CD4-positive, alpha-beta T cell treated with Interleukin-21 for 1 hour (primary cell): Measurements from ENCODE around the gene OSBPL8.

Source experiments
- DNase-seq: peaks from one replicate; pipeline ENCODE4 v3.0.0-alpha.2; 2020

OSBPL8 gene, protein sequence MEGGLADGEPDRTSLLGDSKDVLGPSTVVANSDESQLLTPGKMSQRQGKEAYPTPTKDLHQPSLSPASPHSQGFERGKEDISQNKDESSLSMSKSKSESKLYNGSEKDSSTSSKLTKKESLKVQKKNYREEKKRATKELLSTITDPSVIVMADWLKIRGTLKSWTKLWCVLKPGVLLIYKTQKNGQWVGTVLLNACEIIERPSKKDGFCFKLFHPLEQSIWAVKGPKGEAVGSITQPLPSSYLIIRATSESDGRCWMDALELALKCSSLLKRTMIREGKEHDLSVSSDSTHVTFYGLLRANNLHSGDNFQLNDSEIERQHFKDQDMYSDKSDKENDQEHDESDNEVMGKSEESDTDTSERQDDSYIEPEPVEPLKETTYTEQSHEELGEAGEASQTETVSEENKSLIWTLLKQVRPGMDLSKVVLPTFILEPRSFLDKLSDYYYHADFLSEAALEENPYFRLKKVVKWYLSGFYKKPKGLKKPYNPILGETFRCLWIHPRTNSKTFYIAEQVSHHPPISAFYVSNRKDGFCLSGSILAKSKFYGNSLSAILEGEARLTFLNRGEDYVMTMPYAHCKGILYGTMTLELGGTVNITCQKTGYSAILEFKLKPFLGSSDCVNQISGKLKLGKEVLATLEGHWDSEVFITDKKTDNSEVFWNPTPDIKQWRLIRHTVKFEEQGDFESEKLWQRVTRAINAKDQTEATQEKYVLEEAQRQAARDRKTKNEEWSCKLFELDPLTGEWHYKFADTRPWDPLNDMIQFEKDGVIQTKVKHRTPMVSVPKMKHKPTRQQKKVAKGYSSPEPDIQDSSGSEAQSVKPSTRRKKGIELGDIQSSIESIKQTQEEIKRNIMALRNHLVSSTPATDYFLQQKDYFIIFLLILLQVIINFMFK

DNA sequence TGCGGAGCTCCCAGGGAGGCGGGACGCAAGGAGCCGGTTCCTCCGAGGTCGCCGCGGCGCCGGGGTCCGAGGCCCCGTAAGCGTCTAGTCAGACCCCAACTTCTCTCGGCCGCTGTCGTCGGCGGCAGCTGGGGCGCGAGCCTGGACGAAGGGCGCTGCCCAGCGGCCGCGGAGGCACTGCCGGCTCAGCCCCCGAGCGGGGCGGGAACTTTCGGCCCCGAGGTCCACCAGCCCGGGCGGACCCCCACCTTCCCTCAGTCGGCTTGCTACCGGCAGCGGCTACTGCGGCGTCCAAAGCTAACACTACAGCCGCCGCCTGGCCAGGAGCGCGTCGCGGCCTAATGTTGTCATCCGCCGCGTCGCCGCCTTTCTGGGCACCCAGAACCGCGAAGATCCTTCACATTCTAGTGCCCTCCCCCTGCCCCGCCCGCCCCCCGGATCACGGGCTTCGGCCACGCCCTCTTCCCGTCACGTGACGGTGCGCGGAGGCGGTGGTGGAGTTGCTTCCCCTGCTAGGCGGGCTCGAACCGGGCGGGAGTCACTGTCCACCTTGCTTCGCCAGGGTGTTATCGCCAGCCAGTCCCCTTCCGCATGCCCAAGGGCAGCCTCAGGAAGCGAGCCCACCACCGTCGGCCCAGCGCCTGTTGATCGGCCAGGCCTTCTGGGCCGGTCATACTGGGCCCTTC lies at the start of gene OSBPL8:
TSS of gene OSBPL8 (minus strand) at position 372 of the 686 bp plus-strand sequence. CDS start 72,220 bp downstream, outside the sequence.
- peak; percentile 95 for DNase-seq

DNA sequence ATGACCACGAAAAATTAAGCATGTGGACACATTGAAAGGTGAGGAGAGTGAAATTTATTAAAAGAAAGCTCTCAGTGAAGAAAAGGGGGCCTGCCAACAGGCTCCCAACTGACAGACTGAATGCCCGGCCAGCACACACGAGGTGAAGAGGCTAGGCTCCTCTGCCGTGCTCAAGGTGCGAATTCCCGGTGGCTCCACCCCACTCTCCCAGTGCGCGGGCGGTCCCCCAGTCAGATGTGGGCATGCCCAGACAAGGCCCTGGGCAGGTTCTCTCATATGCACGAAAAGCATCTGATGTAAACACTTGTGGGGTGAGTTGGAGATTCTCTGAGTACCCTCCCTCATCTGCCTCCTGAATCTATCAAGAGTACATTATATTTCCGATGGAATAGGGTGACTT lies 48.5 kb upstream of the OSBPL8 start:
- no peak for DNase-seq

GRCh38 chr12:76595056-76595455 lies 35.5 kb upstream of the OSBPL8 start:
- no peak for DNase-seq

DNA sequence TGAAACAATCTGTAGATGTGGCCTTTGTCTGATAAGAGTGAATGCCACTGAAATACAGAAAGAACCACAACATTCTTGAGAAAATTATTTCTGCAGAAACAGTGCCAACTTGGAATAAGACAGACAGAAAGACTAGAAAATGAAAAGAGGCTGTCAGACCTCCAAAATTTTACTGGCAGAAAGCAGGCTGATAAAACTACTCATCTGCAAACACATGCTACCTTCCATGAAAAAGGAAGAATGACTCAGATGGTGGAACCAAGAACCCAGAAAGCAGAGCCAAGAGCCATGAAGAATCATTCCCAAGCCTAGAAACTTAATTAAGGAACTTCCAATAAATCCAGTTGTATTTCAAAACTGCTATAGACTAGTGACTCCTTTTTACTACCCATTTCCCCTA lies 31.9 kb upstream of the OSBPL8 start:
- DNase-seq = no peak

DNA sequence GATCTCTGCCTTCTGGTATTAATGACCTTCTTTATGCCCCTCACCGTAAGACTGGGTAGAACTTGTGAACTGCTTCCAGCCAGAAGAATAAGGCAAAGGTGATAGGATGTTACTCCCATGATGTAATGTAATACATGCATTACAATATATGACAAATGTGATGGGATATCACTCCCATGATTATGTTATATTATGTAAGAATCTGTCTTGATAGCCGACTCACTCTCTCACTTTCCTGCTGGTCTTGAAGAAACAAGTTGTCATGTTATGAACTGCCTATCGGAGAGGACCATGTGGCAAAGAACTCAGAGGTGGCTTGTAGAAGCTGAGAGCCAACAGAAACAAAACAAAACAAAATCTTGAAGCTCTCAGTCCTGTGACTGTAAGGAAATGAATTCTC lies 30.6 kb upstream of the OSBPL8 start:
- DNase-seq = no peak

GRCh38 chr12:76588881-76589565 lies 29.5 kb upstream of the OSBPL8 start:
- peak; percentile 11 for DNase-seq

DNA sequence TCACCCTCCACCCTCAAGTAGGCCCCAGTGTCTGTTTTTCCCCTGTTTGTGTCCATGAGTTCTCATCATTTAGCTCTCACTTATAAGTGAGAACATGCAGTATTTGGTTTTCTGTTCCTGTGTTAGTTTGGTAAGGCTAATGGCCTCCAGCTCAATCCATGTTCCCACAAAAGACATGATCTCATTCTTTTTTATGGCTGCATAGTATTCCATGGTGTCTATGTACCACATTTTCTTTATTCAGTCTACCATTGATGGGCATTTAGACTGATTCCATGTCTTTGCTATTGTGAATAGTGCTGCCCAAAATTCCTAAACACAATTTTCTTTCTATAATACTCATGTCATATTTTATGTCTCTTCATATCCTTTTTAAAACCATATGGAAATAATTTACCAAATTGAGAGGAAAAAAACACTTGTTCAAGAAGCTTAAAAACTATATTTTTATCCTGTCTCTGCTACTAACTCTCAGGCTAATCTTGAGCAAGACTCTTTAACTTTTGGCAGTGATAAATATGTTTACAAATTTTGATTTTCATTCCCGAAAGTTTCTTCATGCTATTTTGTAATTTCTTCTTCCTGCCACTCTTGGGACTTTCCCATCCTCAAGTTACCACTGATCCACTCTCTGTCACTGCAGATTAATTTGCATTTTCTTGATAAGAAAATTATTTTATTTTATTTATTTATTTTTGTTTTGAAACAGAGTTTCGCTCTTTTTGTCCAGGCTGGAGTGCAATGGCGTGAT lies 28.0 kb upstream of the OSBPL8 start:
- no peak for DNase-seq

DNA sequence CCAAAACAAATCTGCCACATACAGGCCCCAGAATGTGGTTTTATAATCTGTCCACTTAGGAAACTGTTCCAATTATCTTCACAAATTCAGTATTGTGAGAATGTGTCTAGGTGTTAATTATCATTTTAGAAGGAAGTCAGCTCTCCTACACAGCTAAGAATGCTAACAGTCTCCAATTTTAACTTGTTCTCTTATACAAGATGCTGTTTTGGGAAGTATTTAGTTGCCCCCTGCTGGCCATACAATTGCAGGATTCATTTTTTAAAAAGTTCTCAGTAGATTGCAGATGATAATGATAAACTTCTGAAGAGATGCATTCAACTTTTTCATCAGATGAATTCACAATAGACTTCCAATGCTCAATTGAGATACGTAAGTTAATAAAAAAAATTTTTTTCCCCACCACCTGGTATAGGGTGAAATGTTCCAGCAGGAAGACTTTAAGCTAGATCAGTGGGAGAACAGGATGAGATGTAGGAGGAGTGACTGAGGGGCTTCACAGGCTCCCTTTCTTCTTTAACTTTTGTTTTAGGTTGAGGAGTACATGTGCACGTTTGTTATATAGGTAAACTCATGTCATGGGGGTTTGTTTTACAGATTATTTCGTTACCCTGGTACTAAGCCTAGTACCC lies 27.3 kb upstream of the OSBPL8 start:
- DNase-seq = peak; percentile 67

DNA sequence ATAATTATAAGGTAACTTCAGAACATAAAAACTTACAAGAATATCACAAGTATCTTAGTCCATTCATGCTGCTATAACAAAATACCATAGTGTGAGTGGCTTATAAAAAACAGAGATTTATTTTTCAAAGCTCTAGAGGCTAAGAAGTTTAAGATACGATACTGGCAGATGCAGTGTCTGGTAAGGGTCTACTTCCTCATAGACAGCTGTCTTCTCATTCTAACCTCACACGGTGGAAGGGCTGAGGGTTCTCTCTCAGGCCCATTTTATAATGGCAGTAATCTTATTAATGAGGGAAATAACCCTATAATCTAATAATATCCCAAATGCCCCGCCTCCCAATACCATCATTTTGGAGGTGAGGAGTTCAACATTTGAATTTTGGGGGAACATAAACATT lies 23.7 kb upstream of the OSBPL8 start:
- no peak for DNase-seq

GRCh38 chr12:76573840-76574373 lies 14.3 kb upstream of the OSBPL8 start:
- DNase-seq = no peak

GRCh38 chr12:76571256-76571655 lies 11.7 kb upstream of the OSBPL8 start:
- no peak for DNase-seq

- DNase-seq = peak; percentile 32
These were observed 10.4 kb upstream of the OSBPL8 start for GRCh38 chr12:76569685-76570604.

GRCh38 chr12:76568888-76569551 lies 9.4 kb upstream of the OSBPL8 start:
- DNase-seq = no peak

- no peak for DNase-seq
These were observed 8.6 kb upstream of the OSBPL8 start for GRCh38 chr12:76568130-76568529.

DNA sequence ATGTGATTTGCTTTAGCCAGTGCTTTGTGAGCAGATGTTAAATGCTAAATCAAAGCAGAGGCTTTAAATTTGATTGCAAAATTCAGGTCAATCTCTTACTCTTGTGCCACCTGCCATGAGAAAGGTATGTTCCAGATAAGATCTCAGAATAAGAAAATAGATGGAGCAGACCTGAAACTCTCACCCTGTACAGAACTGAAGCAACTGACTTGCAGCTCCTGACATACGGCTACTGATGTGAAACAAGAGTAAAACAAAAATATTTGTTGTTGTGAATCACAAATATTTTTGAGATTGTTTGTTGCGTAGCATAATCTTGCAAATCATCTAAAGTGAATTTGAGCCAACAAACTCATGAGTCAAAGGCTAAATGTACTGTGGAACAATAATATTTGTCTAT lies 3.5 kb upstream of the OSBPL8 start:
- no peak for DNase-seq

- DNase-seq = no peak
These were observed 2.6 kb upstream of the OSBPL8 start for GRCh38 chr12:76562130-76562529.

DNA sequence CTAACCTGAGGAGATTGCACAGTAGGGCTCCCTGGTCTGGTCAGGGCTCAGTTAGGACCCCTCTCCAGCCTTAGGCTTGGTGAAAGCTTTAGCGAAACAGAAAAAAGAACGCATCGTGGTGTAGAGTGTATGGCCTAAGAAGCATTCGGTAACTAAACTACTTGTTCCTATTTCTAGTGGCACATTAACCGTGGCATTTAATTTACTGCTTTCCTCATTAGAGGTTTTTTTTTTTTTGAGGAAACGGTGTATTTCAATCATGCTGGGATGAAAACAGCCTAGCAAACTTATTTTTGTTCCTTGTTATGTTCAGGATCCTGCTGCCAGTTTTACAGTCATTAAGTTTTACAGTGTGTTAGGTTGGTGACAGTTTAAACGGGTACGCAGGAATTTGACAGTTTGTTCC lies 518 bp upstream of the OSBPL8 start:
- no peak for DNase-seq

DNA sequence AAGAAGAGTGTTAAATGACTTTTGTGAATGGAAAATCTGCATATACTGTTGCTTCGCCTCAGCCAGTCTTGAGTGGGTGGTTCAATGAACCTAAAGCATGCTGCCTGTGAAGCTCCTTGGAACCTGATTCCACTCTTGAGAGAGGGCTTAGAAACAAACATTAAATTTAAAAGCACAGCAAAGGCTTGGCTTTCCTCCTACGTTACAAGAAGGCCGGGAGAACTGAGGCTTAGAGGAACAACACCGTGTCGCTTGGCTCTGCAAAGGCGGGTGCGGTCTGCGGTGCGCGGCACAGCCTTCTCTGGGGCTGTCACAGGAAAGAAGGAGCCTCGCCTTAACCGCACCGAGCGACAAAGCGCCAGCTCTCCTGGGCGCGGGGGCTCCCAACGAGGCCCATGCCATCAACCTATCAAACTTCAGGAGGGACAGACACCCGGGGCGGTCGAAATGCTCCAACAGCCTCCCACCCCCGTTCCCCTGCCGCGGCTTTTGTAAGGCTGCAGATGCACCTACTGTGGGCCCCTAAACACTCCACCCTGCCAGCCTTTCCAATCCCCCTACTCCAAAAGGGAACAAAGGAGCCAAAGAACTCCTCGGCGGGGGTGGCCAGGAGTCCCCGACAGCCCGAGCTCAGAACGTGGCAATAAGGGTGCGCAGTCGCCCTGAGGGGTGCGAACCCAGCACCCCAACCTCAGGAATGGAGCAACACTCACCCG lies 729 bp downstream of the OSBPL8 start:
- peak; percentile 83 for DNase-seq

GRCh38 chr12:76556368-76556767 lies 3.2 kb downstream of the OSBPL8 start:
- peak; percentile 31 for DNase-seq
